HEK293T (cell line): ENCODE results near the gene THAP4.
"Not testable (repeated sequence)": the region's sequence is repeated elsewhere in the genome, so short reads cannot be mapped to it uniquely, and the experiment has no call there.

Experiments
- CTCF ChIA-PET: fragments of 350-600 bp; formaldehyde crosslinking; extraction: SDS; loops from one replicate; lab custom pipeline; 2021; ENCODE audit warnings: antibody characterized with exemption, inconsistent platforms; lab: Yijun Ruan, JAX
- POLR2A ChIA-PET: fragments of 350-600 bp; formaldehyde crosslinking; extraction: SDS; loops from one replicate; lab custom pipeline; 2020; ENCODE audit warnings: antibody characterized with exemption, inconsistent platforms; lab: Yijun Ruan, JAX
- DNase-seq: peaks from one replicate; pipeline ENCODE4 v3.0.0; 2012; ENCODE audit warnings: mixed read lengths; ENCODE audit errors: extremely low spot score
- ARNT ChIP-seq: fragments of 450-650 bp; IDR thresholded peaks from 2 replicates; pipeline ENCODE4 v1.6.1; 2017; ENCODE audit warnings: mild to moderate bottlenecking
- BHLHE40 ChIP-seq: fragments of 450-650 bp; IDR thresholded peaks from 2 replicates; pipeline ENCODE4 v1.6.1; 2016; ENCODE audit warnings: mild to moderate bottlenecking, moderate library complexity, borderline replicate concordance
- CTBP1 ChIP-seq: fragments of 450-650 bp; IDR thresholded peaks from 2 replicates; pipeline ENCODE4 v1.6.1; 2016; ENCODE audit warnings: borderline replicate concordance
- ELF4 ChIP-seq: fragments of 450-650 bp; IDR thresholded peaks from 2 replicates; pipeline ENCODE4 v1.6.1; 2017; ENCODE audit warnings: antibody characterized with exemption
- FOXA1 ChIP-seq: fragments of 450-650 bp; IDR thresholded peaks from 2 replicates; pipeline ENCODE4 v1.6.1; 2016; ENCODE audit warnings: mild to moderate bottlenecking
- FOXK2 ChIP-seq: fragments of 450-650 bp; IDR thresholded peaks from 2 replicates; pipeline ENCODE4 v1.6.1; 2016; ENCODE audit warnings: mild to moderate bottlenecking
- FOXM1 ChIP-seq: fragments of 450-650 bp; IDR thresholded peaks from 2 replicates; pipeline ENCODE4 v1.6.1; 2017; ENCODE audit warnings: mild to moderate bottlenecking, borderline replicate concordance
- HDGF ChIP-seq: fragments of 450-650 bp; IDR thresholded peaks from 2 replicates; pipeline ENCODE4 v1.6.1; 2017; ENCODE audit warnings: antibody characterized with exemption, borderline replicate concordance
- L3MBTL2 ChIP-seq: fragments of 450-650 bp; conservative IDR thresholded peaks from 2 replicates; pipeline ENCODE4 v1.6.1; 2016; ENCODE audit warnings: mild to moderate bottlenecking
- LEF1 ChIP-seq: fragments of 450-650 bp; IDR thresholded peaks from 2 replicates; pipeline ENCODE4 v1.6.1; 2017; ENCODE audit warnings: mild to moderate bottlenecking, borderline replicate concordance
- NFRKB ChIP-seq: fragments of 450-650 bp; IDR thresholded peaks from 2 replicates; pipeline ENCODE4 v1.6.1; 2016; ENCODE audit warnings: mild to moderate bottlenecking, moderate library complexity
- SP1 ChIP-seq: fragments of 450-650 bp; IDR thresholded peaks from 2 replicates; pipeline ENCODE4 v1.6.1; 2017
- SUZ12 ChIP-seq: fragments of 450-650 bp; IDR thresholded peaks from 2 replicates; pipeline ENCODE4 v1.6.1; 2016; ENCODE audit warnings: mild to moderate bottlenecking
- TARDBP ChIP-seq: fragments of 450-650 bp; IDR thresholded peaks from 2 replicates; pipeline ENCODE4 v1.6.1; 2016
- ZNF384 ChIP-seq: fragments of 450-650 bp; IDR thresholded peaks from 2 replicates; pipeline ENCODE4 v1.6.1; 2016
- TF ChIP-seq, protein P1 (sequence below): fragments of 450-650 bp; IDR thresholded peaks from 2 replicates; pipeline ENCODE4 v1.6.1; 2016

Gene THAP4

DNA sequence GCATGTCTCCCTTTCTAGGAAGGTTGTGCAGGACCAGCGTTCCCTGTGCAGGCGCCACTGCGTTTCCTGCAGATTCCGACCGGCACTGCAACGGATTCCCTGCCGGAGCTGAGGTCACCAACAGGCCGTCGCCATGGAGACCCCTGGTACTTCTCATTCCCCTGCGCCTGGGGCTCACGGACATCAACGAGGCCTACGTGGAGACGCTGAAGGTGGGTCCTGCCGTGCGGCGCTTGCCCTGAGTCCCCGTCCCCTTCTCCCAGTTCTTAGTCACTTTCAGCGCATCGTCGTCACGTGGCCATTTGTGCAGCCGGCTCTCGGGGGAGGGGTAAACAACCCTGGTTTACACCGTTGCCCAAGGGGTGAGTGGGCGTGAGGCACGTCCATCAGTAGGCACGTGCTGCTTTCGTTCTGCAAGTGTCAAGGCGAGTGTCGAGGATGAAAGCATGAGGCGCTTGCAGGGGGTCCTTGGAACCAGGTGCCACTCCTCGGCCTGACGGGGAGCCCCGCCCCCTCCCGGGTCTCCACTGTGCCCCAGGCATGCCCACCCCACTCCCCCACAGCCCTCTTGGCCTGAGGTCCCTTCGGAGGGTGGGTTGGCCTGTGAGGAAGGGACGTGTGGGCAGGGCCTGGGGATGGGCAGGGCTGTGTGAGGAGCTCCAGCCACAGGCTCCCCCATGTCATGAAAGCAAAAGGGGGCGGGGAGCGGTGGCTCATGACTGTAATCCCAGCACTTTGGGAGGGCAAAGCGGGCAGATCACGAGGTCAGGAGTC, 29.9 kb upstream of the THAP4 start:
- POLR2A ChIA-PET = no interaction called here
- no peak for DNase-seq
- TF ChIP-seq HDGF = no peak
- TF ChIP-seq FOXK2 = no peak
- no peak for TF ChIP-seq SP1
- TF ChIP-seq ZNF384 = no peak
- no peak for TF ChIP-seq BHLHE40
- no peak for TF ChIP-seq L3MBTL2
- no peak for TF ChIP-seq TARDBP
- CTCF ChIA-PET = no interaction called here

DNA sequence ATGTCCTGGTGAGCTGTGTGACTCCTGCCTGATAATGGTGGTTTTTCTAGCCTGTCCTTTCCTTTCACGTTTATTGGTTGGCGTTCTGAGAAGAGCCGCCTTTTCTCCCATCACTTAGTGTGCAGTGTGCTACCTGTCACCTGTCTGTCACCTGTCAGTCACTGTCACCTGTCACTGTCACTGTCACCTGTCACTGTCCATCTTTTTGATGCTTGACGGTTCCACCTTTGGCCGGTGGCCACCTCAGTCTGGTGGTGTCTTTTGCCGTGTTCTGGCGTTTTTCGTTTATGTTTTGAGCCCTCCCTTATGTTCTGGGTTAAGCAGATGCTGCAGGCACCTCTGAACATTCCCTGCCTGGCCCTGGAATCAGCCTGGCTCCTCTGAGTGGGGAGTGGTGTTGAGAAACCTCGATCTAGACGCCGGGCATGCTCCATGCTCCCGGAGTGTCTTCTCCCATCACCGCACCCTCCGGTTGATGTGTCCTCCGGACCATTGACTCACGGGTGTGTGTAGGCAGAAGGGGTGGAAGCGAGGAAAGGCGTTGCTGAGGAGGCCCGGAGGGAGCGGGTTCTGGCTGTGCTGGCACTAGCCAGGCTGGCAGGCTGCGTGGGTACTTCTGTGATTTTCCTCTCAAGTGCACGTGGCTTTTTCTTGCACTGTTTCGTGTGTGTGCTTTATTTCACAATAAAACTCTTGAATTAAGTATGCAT, 28.9 kb upstream of the THAP4 start:
- POLR2A ChIA-PET = no interaction called here
- no peak for DNase-seq
- CTCF ChIA-PET = no interaction called here
- no peak for TF ChIP-seq FOXK2
- TF ChIP-seq, protein P1, sequence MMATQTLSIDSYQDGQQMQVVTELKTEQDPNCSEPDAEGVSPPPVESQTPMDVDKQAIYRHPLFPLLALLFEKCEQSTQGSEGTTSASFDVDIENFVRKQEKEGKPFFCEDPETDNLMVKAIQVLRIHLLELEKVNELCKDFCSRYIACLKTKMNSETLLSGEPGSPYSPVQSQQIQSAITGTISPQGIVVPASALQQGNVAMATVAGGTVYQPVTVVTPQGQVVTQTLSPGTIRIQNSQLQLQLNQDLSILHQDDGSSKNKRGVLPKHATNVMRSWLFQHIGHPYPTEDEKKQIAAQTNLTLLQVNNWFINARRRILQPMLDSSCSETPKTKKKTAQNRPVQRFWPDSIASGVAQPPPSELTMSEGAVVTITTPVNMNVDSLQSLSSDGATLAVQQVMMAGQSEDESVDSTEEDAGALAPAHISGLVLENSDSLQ = peak; percentile 82

DNA sequence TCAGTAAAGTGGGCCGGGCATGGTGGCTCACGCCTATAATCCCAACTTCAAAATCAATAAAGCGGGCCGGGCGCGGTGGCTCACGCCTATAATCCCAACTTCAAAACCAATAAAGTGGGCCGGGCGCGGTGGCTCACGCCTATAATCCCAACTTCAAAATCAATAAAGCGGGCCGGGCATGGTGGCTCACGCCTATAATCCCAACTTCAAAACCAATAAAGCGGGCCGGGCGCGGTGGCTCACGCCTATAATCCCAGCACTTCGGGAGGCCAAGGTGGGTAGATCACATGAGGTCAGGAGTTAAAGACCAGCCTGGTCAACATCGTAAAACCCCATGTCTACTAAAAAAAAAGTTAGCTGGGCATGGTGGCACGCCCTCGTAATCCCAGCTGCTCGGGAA, 25.8 kb upstream of the THAP4 start:
- CTCF ChIA-PET, DNase-seq: not testable (repeated sequence)
- POLR2A ChIA-PET = interaction anchor here (1.2 kb wide), 1 partner anchor 24 kb away, joined by 4 read pairs; the partner anchor contains the start of gene DTYMK

DNA sequence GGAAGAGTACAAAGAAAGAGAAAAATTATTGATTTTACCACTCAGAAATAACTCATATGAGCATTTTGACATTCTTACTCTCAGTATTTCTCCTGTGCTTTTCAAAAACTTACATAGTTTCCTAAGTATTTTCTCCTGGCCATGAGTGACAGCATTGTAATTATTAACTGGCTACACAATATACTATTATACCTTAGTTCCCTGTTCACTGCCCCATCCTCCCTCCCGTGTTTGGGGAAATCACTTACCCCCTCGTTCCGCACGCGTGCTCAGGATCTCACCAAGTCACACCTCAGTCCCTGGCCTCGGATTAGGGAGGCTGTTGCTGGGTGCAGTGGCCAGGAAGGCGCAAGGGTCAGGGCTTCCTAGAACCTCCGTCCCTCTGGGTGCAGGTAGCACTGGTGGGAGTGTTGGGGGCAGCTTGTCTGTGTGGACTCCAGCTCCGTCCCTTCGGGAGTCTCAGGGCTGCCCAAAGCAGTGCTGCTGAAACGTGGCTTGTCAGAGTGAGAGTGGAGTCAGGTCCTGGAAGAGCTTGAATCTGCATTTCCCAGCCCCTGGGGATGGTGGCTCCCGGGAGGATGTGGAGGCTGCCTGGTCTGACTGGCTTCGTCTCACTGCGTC, 23.7 kb upstream of the THAP4 start:
- TF ChIP-seq SUZ12 (no peak), HDGF (no peak), SP1 (no peak), ARNT (no peak), FOXK2 (no peak), TARDBP (no peak), FOXA1 (no peak), FOXM1 (no peak), CTBP1 (no peak), LEF1 (no peak), L3MBTL2 (no peak), BHLHE40 (no peak), NFRKB (no peak), ZNF384 (no peak), ELF4 (no peak)
- TF ChIP-seq, protein P1 = no peak
- POLR2A ChIA-PET = no interaction called here
- DNase-seq = no peak
- CTCF ChIA-PET = no interaction called here

DNA sequence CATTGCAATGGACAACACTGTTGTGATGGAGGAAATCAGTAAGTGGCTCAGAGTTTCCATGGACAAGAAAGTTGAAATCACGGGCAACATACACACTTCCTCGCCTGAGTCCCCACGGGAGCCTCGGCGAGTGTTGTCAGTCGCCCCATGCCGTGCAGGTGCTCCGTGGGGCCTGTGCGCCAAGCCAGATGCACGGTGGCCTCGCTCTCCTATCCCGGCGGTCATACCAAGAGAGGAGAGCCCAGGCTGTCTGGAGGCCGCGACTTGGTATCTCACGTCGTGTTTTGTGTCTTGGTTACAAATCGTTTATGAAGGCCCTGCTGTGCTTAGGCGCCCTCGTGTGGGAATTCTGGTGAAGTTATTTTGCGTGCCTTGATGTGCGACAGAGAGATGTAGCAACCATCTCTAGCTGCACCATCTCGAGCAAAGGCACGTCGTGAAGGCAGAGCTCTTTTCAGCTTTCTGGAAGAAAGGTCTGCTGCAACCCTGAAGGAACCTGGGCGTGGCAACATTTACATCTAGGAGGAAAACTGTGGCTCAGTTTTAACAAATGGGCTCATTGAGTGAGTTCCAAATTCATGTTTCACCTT, 22.3 kb upstream of the THAP4 start:
- TF ChIP-seq FOXA1 (no peak), ARNT (no peak), HDGF (no peak), FOXM1 (no peak), TARDBP (no peak), CTBP1 (no peak), SUZ12 (no peak), L3MBTL2 (no peak), ZNF384 (no peak), LEF1 (no peak), ELF4 (no peak)
- TF ChIP-seq, protein P1 = no peak
- ChIA-PET POLR2A (interaction anchor here (1.4 to 1.8 kb wide), 2 partner anchors 27 to 344 kb away, joined by 3 to 5 read pairs; partner anchors contain the start of gene DTYMK), CTCF (interaction anchor here (0.6 to 1.1 kb wide), 6 partner anchors 25 to 1023 kb away, joined by 3 to 4 read pairs (median 3); partner anchors contain the start of gene DTYMK)
- peak; percentile 47 for DNase-seq

DNA sequence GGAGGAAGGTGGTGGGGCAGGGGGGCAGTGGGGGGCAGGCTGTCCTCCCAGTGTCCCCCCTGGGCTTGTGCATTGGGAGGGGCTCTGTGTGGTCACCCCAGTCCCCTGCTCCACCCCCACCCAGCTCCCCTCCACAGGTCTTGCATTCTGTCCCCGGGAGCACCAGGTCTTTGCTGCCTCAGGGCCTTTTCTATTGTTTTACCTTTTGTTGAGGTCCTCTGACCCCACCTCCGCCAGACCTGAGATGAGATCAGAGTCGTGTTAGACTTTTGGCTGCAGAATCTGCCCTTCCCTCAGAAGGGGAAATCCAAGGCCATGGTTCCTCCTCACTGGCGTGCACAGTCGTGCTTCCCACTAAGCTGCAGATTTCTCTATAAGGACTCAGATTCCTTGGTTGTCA, 21.3 kb upstream of the THAP4 start:
- ChIA-PET POLR2A (interaction anchor here (1.4 to 1.8 kb wide), 2 partner anchors 28 to 343 kb away, joined by 3 to 5 read pairs; partner anchors contain the start of gene DTYMK), CTCF (interaction anchor here (0.6 kb wide), 1 partner anchor 39 kb away, joined by 5 read pairs; no protein-coding TSS in a partner anchor)
- no peak for DNase-seq
- no peak for TF ChIP-seq LEF1
- TF ChIP-seq BHLHE40 = no peak
- TF ChIP-seq SP1 = no peak
- TF ChIP-seq SUZ12 = no peak
- no peak for TF ChIP-seq ELF4
- TF ChIP-seq CTBP1 = no peak
- no peak for TF ChIP-seq FOXM1
- TF ChIP-seq, protein P1 = no peak
- no peak for TF ChIP-seq HDGF
- TF ChIP-seq L3MBTL2 = no peak
- TF ChIP-seq NFRKB = no peak
- no peak for TF ChIP-seq ARNT
- no peak for TF ChIP-seq FOXK2
- TF ChIP-seq TARDBP = no peak
- no peak for TF ChIP-seq FOXA1
- no peak for TF ChIP-seq ZNF384
